Liver (tissue), 9 donors: ENCODE data around the gene PDCD6IP. TPM values are rescaled to one million over a fixed set of nuclear protein-coding genes. Genes with fewer than 3 reads are reported as not detected.

Source experiments
- DNase-seq: peaks from one replicate; pipeline ENCODE4 v3.0.0-alpha.2; 2017; ENCODE audit warnings: low spot score
- H3K27ac ChIP-seq, 2 donors: one replicate each; pipeline ENCODE4 v1.7.0; 2013; ENCODE audit warnings: inconsistent platforms in 2 of 2, low read length in 2 of 2, control low read depth in 1 of 2, low read depth in 1 of 2, mild to moderate bottlenecking in 1 of 2
- H3K27me3 ChIP-seq, 4 donors: one replicate each; pipeline versions ENCODE4 v1.6.1 to v1.7.0; 2013; ENCODE audit warnings: low read length in 3 of 4, inconsistent platforms in 1 of 4, mild to moderate bottlenecking in 1 of 4, moderate library complexity in 1 of 4; ENCODE audit not compliant: control insufficient read depth in 4 of 4, insufficient read depth in 4 of 4
- H3K36me3 ChIP-seq, 4 donors: one replicate each; pipeline versions ENCODE4 v1.6.1 to v1.7.0; 2013; ENCODE audit warnings: low read length in 3 of 4, mild to moderate bottlenecking in 3 of 4, low read depth in 1 of 4, moderate library complexity in 1 of 4; ENCODE audit not compliant: control insufficient read depth in 4 of 4, insufficient read depth in 3 of 4
- H3K4me1 ChIP-seq, 4 donors: one replicate each; pipeline versions ENCODE4 v1.6.1 to v1.7.0; 2013; ENCODE audit warnings: low read length in 3 of 4, mild to moderate bottlenecking in 3 of 4, moderate library complexity in 1 of 4; ENCODE audit not compliant: control insufficient read depth in 4 of 4, insufficient read depth in 4 of 4
- H3K4me3 ChIP-seq, 3 donors: one replicate each; pipeline versions ENCODE4 v1.6.1 to v1.7.0; 2013; ENCODE audit warnings: low read length in 3 of 3, control low read depth in 1 of 3, low read depth in 1 of 3, mild to moderate bottlenecking in 1 of 3
- H3K9ac ChIP-seq, 2 donors: one replicate each; pipeline ENCODE4 v1.7.0; 2013; ENCODE audit warnings: low read length in 2 of 2, mild to moderate bottlenecking in 2 of 2, moderate library complexity in 2 of 2, control low read depth in 1 of 2, low read depth in 1 of 2
- H3K9me3 ChIP-seq, 4 donors: one replicate each; pipeline versions ENCODE4 v1.6.1 to v1.7.0; 2013; ENCODE audit warnings: low read length in 3 of 4; ENCODE audit not compliant: control insufficient read depth in 4 of 4
- ATF3 ChIP-seq: IDR thresholded peaks from 2 replicates; pipeline ENCODE4 v1.6.1; 2016; ENCODE audit warnings: antibody characterized with exemption
- CTCF ChIP-seq: fragments of 150-350 bp; IDR thresholded peaks from 2 replicates; pipeline ENCODE4 v1.5.1; 2017; ENCODE audit warnings: improper control_type of control experiment, low read depth, low read length; ENCODE audit not compliant: missing input control
- EGR1 ChIP-seq, 2 donors: IDR thresholded peaks; 2 replicates each; pipeline ENCODE4 v1.6.1; 2016 to 2018; ENCODE audit warnings: antibody characterized with exemption in 2 of 2, low read depth in 2 of 2
- FOXA1 ChIP-seq: IDR thresholded peaks from 2 replicates; pipeline ENCODE4 v1.6.1; 2016; ENCODE audit warnings: antibody characterized with exemption
- FOXA2 ChIP-seq: IDR thresholded peaks from 2 replicates; pipeline ENCODE4 v1.6.1; 2016; ENCODE audit warnings: antibody characterized with exemption
- GABPA ChIP-seq, 2 donors: IDR thresholded peaks in 1 of 2; conservative IDR thresholded peaks in 1 of 2; 2 replicates each; pipeline ENCODE4 v1.6.1; 2016; ENCODE audit warnings: antibody characterized with exemption in 2 of 2, mild to moderate bottlenecking in 1 of 2, moderate library complexity in 1 of 2
- HNF4A ChIP-seq, 2 donors: conservative IDR thresholded peaks; 2 replicates each; pipeline ENCODE4 v1.6.1; 2016; ENCODE audit warnings: antibody characterized with exemption in 2 of 2, mild to moderate bottlenecking in 2 of 2
- HNF4G ChIP-seq: IDR thresholded peaks from 2 replicates; pipeline ENCODE4 v1.6.1; 2016; ENCODE audit warnings: antibody characterized with exemption
- JUND ChIP-seq, 2 donors: IDR thresholded peaks; 2 replicates each; pipeline ENCODE4 v1.6.1; 2016; ENCODE audit warnings: antibody characterized with exemption in 2 of 2
- MAX ChIP-seq: IDR thresholded peaks from 2 replicates; pipeline ENCODE4 v1.6.1; 2016; ENCODE audit warnings: antibody characterized with exemption
- NR2F2 ChIP-seq: IDR thresholded peaks from 2 replicates; pipeline ENCODE4 v1.6.1; 2016; ENCODE audit warnings: antibody characterized with exemption
- RAD21 ChIP-seq, 2 donors: IDR thresholded peaks; 2 replicates each; pipeline ENCODE4 v1.6.1; 2016; ENCODE audit warnings: antibody characterized with exemption in 2 of 2, mild to moderate bottlenecking in 2 of 2
- REST ChIP-seq: IDR thresholded peaks from 2 replicates; pipeline ENCODE4 v1.6.1; 2016; ENCODE audit warnings: antibody characterized with exemption, mild to moderate bottlenecking
- RXRA ChIP-seq, 2 donors: IDR thresholded peaks; 2 replicates each; pipeline ENCODE4 v1.6.1; 2017 to 2018; ENCODE audit warnings: antibody characterized with exemption in 2 of 2, mild to moderate bottlenecking in 1 of 2
- SP1 ChIP-seq: IDR thresholded peaks from 2 replicates; pipeline ENCODE4 v1.6.1; 2018; ENCODE audit warnings: antibody characterized with exemption, mild to moderate bottlenecking
- TAF1 ChIP-seq: conservative IDR thresholded peaks from 2 replicates; pipeline ENCODE4 v1.6.1; 2016; ENCODE audit warnings: antibody characterized with exemption, mild to moderate bottlenecking
- YY1 ChIP-seq: IDR thresholded peaks from 2 replicates; pipeline ENCODE4 v1.6.1; 2016; ENCODE audit warnings: antibody characterized with exemption, mild to moderate bottlenecking
- ZBTB33 ChIP-seq: IDR thresholded peaks from 2 replicates; pipeline ENCODE4 v1.6.1; 2016; ENCODE audit warnings: antibody characterized with exemption
- WGBS: extraction: QIAGEN DNeasy Blood & Tissue Kit; methylation state at CpG from one replicate; pipeline ENCODE4 v1.1.7; 2013; 5-methylcytosine and 5-hydroxymethylcytosine counted together
- polyA plus RNA-seq, 2 donors: library from polyadenylated mRNA; stranded (reverse) in 1 of 2; unstranded in 1 of 2; fragments of 200-250 nt in 1 of 2; fragments of >200 nt in 1 of 2; fragmentation: Nextera tagmentation in 1 of 2; extraction: Ambion mirVana in 1 of 2; gene quantifications; one replicate each; pipeline versions ENCODE4 v1.2.1 to v1.2.3, GENCODE V29; 2013 to 2015
- total RNA-seq, 2 donors: library from RNA; depleted of rRNA; stranded (reverse); fragments of >200 nt; gene quantifications; one replicate each; pipeline ENCODE4 v1.2.3, GENCODE V29; 2014
- donor health status: healthy.
- donor health status: healthy.
- donor health status: healthy.
- donor health status: healthy.
- donor health status: healthy.

Gene PDCD6IP
- total and polyA plus RNA-seq, 4 donors: 31.9 to 73.8 (median 47.9) TPM

GRCh38 chr3:33895658-33896057, 97.2 kb downstream of the PDCD6IP start:
- no peaks in the 10 kb centered on the region for H3K36me3 ChIP-seq
- H3K4me1 ChIP-seq: no peaks in the 10 kb centered on the region
- no peak for TF ChIP-seq CTCF
- TF ChIP-seq SP1: no peak
- TF ChIP-seq ATF3: no peak
- TF ChIP-seq RAD21 (IDR thresholded peaks at IDR 0.05): no peak
- TF ChIP-seq EGR1 (IDR thresholded peaks at IDR 0.05; ENCODE audit: low read depth in 2 of 2): no peak
- TF ChIP-seq FOXA2: no peak
- TF ChIP-seq TAF1: no peak
- TF ChIP-seq FOXA1: no peak
- TF ChIP-seq GABPA (IDR thresholded peaks at IDR 0.05 in 1 of 2, conservative IDR thresholded peaks at IDR 0.05 in 1 of 2): no peak
- TF ChIP-seq HNF4A (conservative IDR thresholded peaks at IDR 0.05): no peak
- no peak for TF ChIP-seq REST
- TF ChIP-seq RXRA (IDR thresholded peaks at IDR 0.05): no peak
- no peak for TF ChIP-seq JUND (IDR thresholded peaks at IDR 0.05)
- no peak for TF ChIP-seq HNF4G
- no peak for TF ChIP-seq MAX
- TF ChIP-seq ZBTB33: no peak
- no peak for TF ChIP-seq YY1
- TF ChIP-seq NR2F2: no peak
- H3K27ac ChIP-seq: no peak overlapping the region
- DNase-seq: no peak
- no peak overlapping the region for H3K9ac ChIP-seq
- no peaks in the 10 kb centered on the region for H3K27me3 ChIP-seq
- H3K4me3 ChIP-seq: no peak overlapping the region
- no peaks in the 10 kb centered on the region for H3K9me3 ChIP-seq

- WGBS: 43% methylated on average over 1 of the region's 1 CpG
- TF ChIP-seq FOXA1 (no peak), TAF1 (no peak), MAX (no peak), EGR1 (IDR thresholded peaks at IDR 0.05; ENCODE audit: low read depth in 2 of 2) (no peak), SP1 (no peak), CTCF (no peak), YY1 (no peak), RAD21 (IDR thresholded peaks at IDR 0.05) (no peak), NR2F2 (no peak), FOXA2 (no peak), JUND (IDR thresholded peaks at IDR 0.05) (no peak), GABPA (IDR thresholded peaks at IDR 0.05 in 1 of 2, conservative IDR thresholded peaks at IDR 0.05 in 1 of 2) (no peak), RXRA (IDR thresholded peaks at IDR 0.05) (no peak), REST (no peak)
- Histone ChIP-seq H3K4me3 (no peak overlapping the region), H3K9me3 (no peaks in the 10 kb centered on the region), H3K36me3 (no peaks in the 10 kb centered on the region), H3K9ac (no peak overlapping the region), H3K27ac (no peak overlapping the region), H3K27me3 (no peaks in the 10 kb centered on the region), H3K4me1 (no peaks in the 10 kb centered on the region)
- DNase-seq: no peak
These were observed 98.9 kb downstream of the PDCD6IP start for GRCh38 chr3:33897306-33897705.
